Heart left ventricle (tissue), 16 donors: ENCODE measurements around the gene GRIN3B. TPM values are rescaled to one million over a fixed set of nuclear protein-coding genes. Genes with fewer than 3 reads are reported as not detected.

Source experiments
- ATAC-seq, 4 donors: fragments of 200-7000 bp; cut with Tn5 transposase; one replicate each; pipeline ENCODE4 v1.9.1; 2020 to 2022; ENCODE audit warnings: moderate library complexity in 4 of 4, mild to moderate bottlenecking in 3 of 4, moderate number of reproducible peaks in 1 of 4
- DNase-seq, 5 donors: peaks; one replicate each; pipeline ENCODE4 v3.0.0-alpha.2; 2020
- H3K27ac ChIP-seq, 12 donors: fragments of 200-600 bp; sonication (generic) in 4 of 12; one replicate each; pipeline versions ENCODE4 v1.5.0 to v1.8.0; 2016 to 2022; ENCODE audit warnings: mild to moderate bottlenecking in 2 of 12
- H3K27me3 ChIP-seq, 9 donors: fragments of 200-600 bp; sonication (generic) in 2 of 9; one replicate each; pipeline versions ENCODE4 v1.5.1 to v1.8.0; 2016 to 2022; ENCODE audit warnings: mild to moderate bottlenecking in 3 of 9
- H3K36me3 ChIP-seq, 9 donors: fragments of 200-600 bp; sonication (generic) in 2 of 9; one replicate each; pipeline versions ENCODE4 v1.5.0 to v1.8.0; 2018 to 2022; ENCODE audit warnings: mild to moderate bottlenecking in 2 of 9
- H3K4me1 ChIP-seq, 12 donors: fragments of 200-600 bp; sonication (generic) in 4 of 12; one replicate each; pipeline versions ENCODE4 v1.5.0 to v1.8.0; 2016 to 2022; ENCODE audit warnings: mild to moderate bottlenecking in 3 of 12
- H3K4me3 ChIP-seq, 12 donors: fragments of 200-600 bp; sonication (generic) in 4 of 12; one replicate each; pipeline versions ENCODE4 v1.5.0 to v1.8.0; 2017 to 2022; ENCODE audit warnings: mild to moderate bottlenecking in 9 of 12, moderate library complexity in 4 of 12
- H3K9me3 ChIP-seq, 12 donors: fragments of 200-600 bp; sonication (generic) in 4 of 12; one replicate each; pipeline versions ENCODE4 v1.5.0 to v1.8.0; 2016 to 2022; ENCODE audit warnings: mild to moderate bottlenecking in 1 of 12
- CTCF ChIP-seq, 12 donors: fragments of 200-600 bp; sonication (generic) in 4 of 12; IDR thresholded peaks; one replicate each; pipeline versions ENCODE4 v1.5.0 to v1.8.0; 2018 to 2022; ENCODE audit warnings: antibody characterized with exemption in 12 of 12, mild to moderate bottlenecking in 5 of 12
- POLR2A ChIP-seq, 2 donors: fragments of 450-650 bp; IDR thresholded peaks; one replicate each; pipeline ENCODE4 v1.6.1; 2017; ENCODE audit warnings: antibody characterized with exemption in 2 of 2, mild to moderate bottlenecking in 2 of 2, moderate library complexity in 2 of 2
- WGBS, 4 donors: extraction: QIAGEN DNeasy Blood & Tissue Kit in 2 of 4; methylation state at CpG; one replicate each; pipeline versions ENCODE4 v1.1.5 to v1.1.7; 2013 to 2018; 5-methylcytosine and 5-hydroxymethylcytosine counted together
- intact Hi-C, 10 donors: fragments of 100-400 bp; cut with DNase I; formaldehyde crosslinking; loops; one replicate each; pipeline versions ENCODE4 v1.11.1 to v1.14.2; 2022
- polyA plus RNA-seq, 2 donors: library from polyadenylated mRNA; stranded (reverse); fragments of 200-250 nt; gene quantifications; one replicate each; pipeline ENCODE4 v1.2.3, GENCODE V29; 2013
- total RNA-seq, 9 donors: library from RNA; depleted of rRNA in 2 of 9; stranded (reverse); fragments of >200 nt in 2 of 9; fragmentation: NEBNext Ultra II Directional in 3 of 9; extraction: Animal tissue kit (Norgen Biotek cat#: 25700) in 3 of 9; gene quantifications; one replicate each; pipeline versions ENCODE4 v1.1.0 to v1.2.4, GENCODE V29; 2016 to 2023
- donor health status: ischemic (EF 13 %, LVEDD 7.1; RV severe dilation, severe dysfunction).
- donor health status: healthy with polysubstance abuse.
- donor health status: DM: no; HTN: yes; CAD: no.
- donor health status: DM: no; HTN: no; CAD: no.
- donor health status: ischemic (EF 25% LVEDD 6.9; RV normal size, moderate dysfunction).
- donor health status: ischemic (EF 25% LVEDD 5.7; RV mildly dilated, moderate dysfunction).
- donor health status: healthy.
- donor health status: DM: yes; HTN: yes; CAD: no.
- donor health status: ischemic (EF 35%, LVEDD 5.7; RV mildly dilated, moderate dysfunction).
- donor health status: nonischemic (EF 11% LVEDD 7.7; RV severe dilation, severe dysfunction).
- donor health status: DM: yes; HTN: yes; CAD: no.
- donor health status: PGD.
- donor health status: ischemic (EF 29% LVEDD 5.4; RV normal size, mild dysfunction).
- donor health status: nonischemic (EF 23%, LVEDD 6.1; RV moderate dilation, normal function).

GRIN3B gene
- total and polyA plus RNA-seq, 11 donors = 0.01 to 0.51 (median 0.09) TPM; not detected in 8

DNA sequence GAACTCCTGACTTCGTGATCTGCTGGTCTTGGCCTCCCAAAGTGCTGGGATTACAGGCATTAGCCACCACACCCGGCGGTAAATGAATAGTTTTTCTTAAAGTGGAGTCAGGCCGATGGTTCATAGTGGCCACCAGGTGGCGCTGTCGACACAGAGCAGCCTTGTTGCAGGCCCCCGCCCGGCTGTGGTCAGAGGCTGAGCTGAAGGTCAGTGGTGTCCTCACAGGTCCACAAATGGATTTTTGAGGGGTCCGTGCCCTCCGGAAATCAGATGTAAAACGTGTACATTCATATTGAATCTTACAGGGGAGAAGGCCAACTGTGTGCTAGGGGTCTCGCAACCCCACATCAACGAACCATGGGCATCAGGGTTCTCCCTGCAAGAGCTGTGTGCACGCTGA is 29.5 kb upstream of the GRIN3B start:
- H3K4me1 ChIP-seq = no peaks in the 10 kb centered on the region
- intact Hi-C loops = no loop called here
- no peaks in the 10 kb centered on the region for H3K27me3 ChIP-seq
- ATAC-seq (no peak), DNase-seq (no peak)
- H3K36me3 ChIP-seq = peaks cover 0 to 59% (median 42%) of the 10 kb centered on the region in 9 donors
- peak in 10 of 12 donors; percentile 18 to 57 (median 38) for TF ChIP-seq CTCF (IDR thresholded peaks at IDR 0.05)
- no peak for TF ChIP-seq POLR2A (IDR thresholded peaks at IDR 0.05)
- peaks cover 0 to 14% (median 7%) of the 10 kb centered on the region in 12 donors for H3K9me3 ChIP-seq
- H3K4me3 ChIP-seq = no peak overlapping the region
- 92 to 95% (median 94%) methylated on average over 13 to 14 of the region's 14 CpGs for WGBS, 4 donors
- no peak overlapping the region for H3K27ac ChIP-seq

DNA sequence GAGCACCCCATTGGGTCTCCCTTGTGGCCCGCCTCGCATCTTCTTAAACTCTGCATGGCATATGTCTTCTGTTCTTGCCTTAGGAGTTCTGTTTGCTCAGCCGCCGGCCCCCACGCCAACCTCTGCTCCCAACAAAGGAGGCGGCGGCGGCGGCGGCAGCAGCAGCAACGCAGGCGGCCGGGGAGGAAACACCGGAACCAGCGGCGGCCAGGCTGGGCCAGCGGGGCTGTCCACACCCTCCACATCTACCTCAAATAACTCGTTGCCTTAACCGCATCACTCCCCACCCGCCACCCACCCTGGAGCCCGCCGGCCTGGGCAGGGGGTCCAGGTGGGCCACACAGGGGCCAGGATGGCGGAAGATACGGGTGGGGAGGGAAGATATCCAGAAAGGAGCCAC is 28.4 kb upstream of the GRIN3B start:
- intact Hi-C loops = no loop called here
- TF ChIP-seq CTCF (IDR thresholded peaks at IDR 0.05) = no peak
- no peak for TF ChIP-seq POLR2A (IDR thresholded peaks at IDR 0.05)
- no peaks in the 10 kb centered on the region for H3K4me1 ChIP-seq
- H3K27me3 ChIP-seq = no peaks in the 10 kb centered on the region
- no peak overlapping the region for H3K27ac ChIP-seq
- peaks cover 0 to 14% (median 7%) of the 10 kb centered on the region in 12 donors for H3K9me3 ChIP-seq
- DNase-seq (no peak), ATAC-seq (no peak)
- peaks cover 0 to 53% (median 40%) of the 10 kb centered on the region in 9 donors for H3K36me3 ChIP-seq
- H3K4me3 ChIP-seq = no peak overlapping the region
- WGBS, 4 donors = 91 to 96% (median 96%) methylated on average over 22 to 24 of the region's 24 CpGs

GRCh38 chr19:972281-972680 is 27.9 kb upstream of the GRIN3B start:
- peaks cover 0 to 48% (median 35%) of the 10 kb centered on the region in 9 donors for H3K36me3 ChIP-seq
- WGBS, 4 donors = 94 to 99% (median 97%) methylated on average over 6 of the region's 6 CpGs
- H3K4me1 ChIP-seq = no peaks in the 10 kb centered on the region
- intact Hi-C loops = no loop called here
- H3K27me3 ChIP-seq = no peaks in the 10 kb centered on the region
- TF ChIP-seq POLR2A (IDR thresholded peaks at IDR 0.05) (no peak), CTCF (IDR thresholded peaks at IDR 0.05) (no peak)
- ATAC-seq = no peak
- no peak overlapping the region for H3K4me3 ChIP-seq
- no peak overlapping the region for H3K27ac ChIP-seq
- peaks cover 0 to 14% (median 7%) of the 10 kb centered on the region in 12 donors for H3K9me3 ChIP-seq
- DNase-seq = no peak

DNA sequence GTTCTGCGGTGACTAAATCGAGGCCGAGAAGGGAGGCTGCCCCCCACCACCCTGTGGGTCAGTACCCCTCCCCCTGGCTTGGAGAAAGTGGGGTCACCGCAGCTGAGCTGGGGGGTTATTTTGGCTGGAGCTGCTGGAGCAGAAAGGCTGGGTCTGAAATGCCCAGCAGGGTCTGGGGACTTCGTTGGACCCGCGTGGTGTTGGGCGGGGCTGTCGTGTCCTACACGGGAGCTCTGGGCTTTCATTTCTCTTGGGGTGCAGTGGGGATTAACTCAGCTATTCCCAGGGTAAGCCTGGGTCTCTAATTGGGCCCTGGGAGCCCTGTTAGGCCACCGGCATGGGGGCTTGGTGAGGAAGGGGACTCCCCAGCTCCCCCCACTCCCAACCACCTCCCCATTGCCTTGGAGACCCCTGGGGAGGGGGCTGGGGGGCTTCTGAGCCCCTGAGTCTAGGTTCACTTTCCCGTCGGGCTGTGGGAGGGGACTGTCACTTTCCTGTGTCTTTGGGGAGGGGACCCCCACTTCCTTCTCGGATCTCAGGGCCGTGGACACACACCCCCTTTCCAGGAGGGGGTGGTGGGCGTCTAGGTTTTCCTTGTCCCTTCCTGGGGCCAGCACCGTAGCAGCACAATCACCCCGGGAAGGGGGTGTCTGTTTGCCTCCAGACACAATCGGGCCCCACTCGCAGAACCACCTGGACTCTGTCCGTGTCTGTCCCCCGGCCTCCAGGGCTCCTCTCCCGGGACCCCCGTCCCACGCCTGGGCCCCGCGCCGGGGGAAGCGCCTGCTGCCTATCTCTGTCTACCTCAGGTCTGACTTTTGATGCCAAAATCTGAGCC is 26.3 kb upstream of the GRIN3B start:
- no peak for TF ChIP-seq POLR2A (IDR thresholded peaks at IDR 0.05)
- Histone ChIP-seq H3K27me3 (no peaks in the 10 kb centered on the region), H3K4me1 (no peaks in the 10 kb centered on the region), H3K9me3 (peaks cover 0 to 14% (median 7%) of the 10 kb centered on the region in 12 donors), H3K4me3 (no peak overlapping the region), H3K27ac (no peak overlapping the region), H3K36me3 (peaks cover 0 to 35% (median 26%) of the 10 kb centered on the region in 9 donors)
- DNase-seq (no peak), ATAC-seq (peak in 1 of 4 donors; percentile 16)
- intact Hi-C loops = no loop called here
- WGBS, 4 donors = 79 to 84% (median 82%) methylated on average over 24 to 29 of the region's 29 CpGs
